IMR-90 (cell line): ENCODE measurements around the gene CT45A9.

ENCODE experiments used
- CEBPB ChIP-seq: IDR thresholded peaks from 2 replicates; pipeline ENCODE4 v1.6.1; 2012; ENCODE audit warnings: low read depth, low read length, improper control_type of control experiment
- CHD1 ChIP-seq: IDR thresholded peaks from 2 replicates; pipeline ENCODE4 v1.6.1; 2012; ENCODE audit warnings: low read depth, low read length, improper control_type of control experiment
- CTCF ChIP-seq: conservative IDR thresholded peaks from 2 replicates; pipeline ENCODE4 v1.5.1; 2012; ENCODE audit warnings: mild to moderate bottlenecking, low read depth, low read length, improper control_type of control experiment
- ELK1 ChIP-seq: fragments of 150-350 bp; IDR thresholded peaks from 2 replicates; pipeline ENCODE4 v1.6.1; 2016; ENCODE audit warnings: low read depth, mild to moderate bottlenecking, low read length, moderate library complexity, borderline replicate concordance
- FOS ChIP-seq: fragments of 150-350 bp; IDR thresholded peaks from 2 replicates; pipeline ENCODE4 v1.6.1; 2016; ENCODE audit warnings: low read depth, low read length
- MAFK ChIP-seq: IDR thresholded peaks from 2 replicates; pipeline ENCODE4 v1.6.1; 2012; ENCODE audit warnings: low read depth, low read length, improper control_type of control experiment
- MAZ ChIP-seq: IDR thresholded peaks from 2 replicates; pipeline ENCODE4 v1.6.1; 2012; ENCODE audit warnings: low read depth, mild to moderate bottlenecking, low read length, improper control_type of control experiment, moderate library complexity, borderline replicate concordance
- MXI1 ChIP-seq: IDR thresholded peaks from 2 replicates; pipeline ENCODE4 v1.6.1; 2012; ENCODE audit warnings: low read depth, mild to moderate bottlenecking, low read length, moderate library complexity, borderline replicate concordance
- POLR2A ChIP-seq: IDR thresholded peaks from 2 replicates; pipeline ENCODE4 v1.6.1; 2012; ENCODE audit warnings: mild to moderate bottlenecking, low read depth, low read length
- RAD21 ChIP-seq: IDR thresholded peaks from 2 replicates; pipeline ENCODE4 v1.6.1; 2012; ENCODE audit warnings: low read length, improper control_type of control experiment
- RCOR1 ChIP-seq: IDR thresholded peaks from 2 replicates; pipeline ENCODE4 v1.6.1; 2012; ENCODE audit warnings: mild to moderate bottlenecking, low read length, improper control_type of control experiment; ENCODE audit not compliant: insufficient replicate concordance
- RFX5 ChIP-seq: IDR thresholded peaks from 2 replicates; pipeline ENCODE4 v1.8.0; 2012; ENCODE audit warnings: low read depth, mild to moderate bottlenecking, low read length, moderate library complexity
- SMC3 ChIP-seq: fragments of 150-350 bp; IDR thresholded peaks from 2 replicates; pipeline ENCODE4 v1.6.1; 2016; ENCODE audit warnings: low read depth, mild to moderate bottlenecking, antibody characterized with exemption, low read length, moderate library complexity
- USF2 ChIP-seq: fragments of 150-350 bp; IDR thresholded peaks from 2 replicates; pipeline ENCODE4 v1.6.1; 2017; ENCODE audit warnings: mild to moderate bottlenecking, antibody characterized with exemption, low read length, low read depth

GRCh38 chrX:135890087-135890585, 18.5 kb upstream of the CT45A9 start:
- no peak for TF ChIP-seq CTCF
- TF ChIP-seq RAD21 = no peak
- TF ChIP-seq POLR2A = no peak
- no peak for TF ChIP-seq CEBPB
- no peak for TF ChIP-seq MXI1
- no peak for TF ChIP-seq RCOR1
- no peak for TF ChIP-seq FOS
- TF ChIP-seq MAZ = no peak
- no peak for TF ChIP-seq CHD1
- no peak for TF ChIP-seq USF2
- TF ChIP-seq RFX5 = no peak
- TF ChIP-seq ELK1 = no peak
- TF ChIP-seq SMC3 = no peak
- no peak for TF ChIP-seq MAFK
